Glutamatergic neuron (in vitro differentiated cells): ENCODE data around the gene TGM2. TPM values are rescaled to one million over a fixed set of nuclear protein-coding genes. Genes with fewer than 3 reads are reported as not detected.

Experiments used
- DNase-seq: peaks from one replicate; pipeline ENCODE4 v3.0.0; 2022
- H3K27ac Mint-ChIP-seq: one replicate; pipeline ENCODE4 v1.8.0; 2020; ENCODE audit warnings: mild to moderate bottlenecking, mixed read lengths, inconsistent platforms; ENCODE audit not compliant: unreplicated experiment
- H3K27me3 Mint-ChIP-seq: one replicate; pipeline ENCODE4 v1.8.0; 2020; ENCODE audit warnings: mild to moderate bottlenecking, moderate library complexity, mixed read lengths, inconsistent platforms; ENCODE audit not compliant: unreplicated experiment
- H3K36me3 Mint-ChIP-seq: one replicate; pipeline ENCODE4 v1.8.0; 2020; ENCODE audit warnings: mild to moderate bottlenecking, mixed read lengths, inconsistent platforms; ENCODE audit not compliant: unreplicated experiment
- H3K4me1 Mint-ChIP-seq: one replicate; pipeline ENCODE4 v1.8.0; 2020; ENCODE audit warnings: mild to moderate bottlenecking, low read depth, mixed read lengths, inconsistent platforms; ENCODE audit not compliant: unreplicated experiment
- H3K4me3 Mint-ChIP-seq: one replicate; pipeline ENCODE4 v1.8.0; 2020; ENCODE audit warnings: mild to moderate bottlenecking, mixed read lengths, inconsistent platforms; ENCODE audit not compliant: unreplicated experiment
- H3K9me3 Mint-ChIP-seq: one replicate; pipeline ENCODE4 v1.8.0; 2020; ENCODE audit warnings: mild to moderate bottlenecking, moderate library complexity, mixed read lengths, inconsistent platforms; ENCODE audit not compliant: unreplicated experiment
- CTCF ChIP-seq: fragments of 200-600 bp; sonication (generic); IDR thresholded peaks from one replicate; pipeline ENCODE4 v1.5.0; 2021; ENCODE audit not compliant: partially characterized antibody, unreplicated experiment
- total RNA-seq: library from RNA; stranded (reverse); fragmentation: NEBNext Ultra II Directional; extraction: Animal tissue kit (Norgen Biotek cat#: 25700); gene quantifications from one replicate; pipeline ENCODE4 v1.2.1, GENCODE V29; 2021; ENCODE audit not compliant: unreplicated experiment

The TGM2 gene
- total RNA-seq, 1 donor from 2014 or later, result not detected

- no peak for TF ChIP-seq CTCF
- peaks cover 7% of the 10 kb centered on the region for H3K27me3 Mint-ChIP-seq
- no peak overlapping the region for H3K4me3 Mint-ChIP-seq
- no peaks in the 10 kb centered on the region for H3K36me3 Mint-ChIP-seq
- H3K27ac Mint-ChIP-seq, result no peak overlapping the region
- H3K9me3 Mint-ChIP-seq, result no peaks in the 10 kb centered on the region
- peaks cover 11% of the 10 kb centered on the region for H3K4me1 Mint-ChIP-seq
- DNase-seq, result no peak
These were observed 2.3 kb upstream of the TGM2 start for GRCh38 chr20:38167328-38167850.

GRCh38 chr20:38166703-38167233 lies 1.7 kb upstream of the TGM2 start:
- peaks cover 2% of the 10 kb centered on the region for H3K9me3 Mint-ChIP-seq
- H3K27ac Mint-ChIP-seq, result no peak overlapping the region
- peaks cover 10% of the 10 kb centered on the region for H3K4me1 Mint-ChIP-seq
- TF ChIP-seq CTCF, result no peak
- no peaks in the 10 kb centered on the region for H3K36me3 Mint-ChIP-seq
- DNase-seq, result no peak
- peaks cover 7% of the 10 kb centered on the region for H3K27me3 Mint-ChIP-seq
- H3K4me3 Mint-ChIP-seq, result no peak overlapping the region

- Mint-ChIP-seq H3K4me3 (no peak overlapping the region), H3K27ac (peak overlapping the region; percentile 2), H3K36me3 (no peaks in the 10 kb centered on the region), H3K4me1 (peaks cover 5% of the 10 kb centered on the region), H3K27me3 (peaks cover 7% of the 10 kb centered on the region), H3K9me3 (peaks cover 2% of the 10 kb centered on the region)
- no peak for DNase-seq
- no peak for TF ChIP-seq CTCF
These were observed 1.1 kb upstream of the TGM2 start for GRCh38 chr20:38165966-38166702.

- Mint-ChIP-seq H3K4me1 (no peaks in the 10 kb centered on the region), H3K27me3 (peaks cover 7% of the 10 kb centered on the region), H3K4me3 (no peak overlapping the region), H3K9me3 (peaks cover 2% of the 10 kb centered on the region), H3K36me3 (no peaks in the 10 kb centered on the region), H3K27ac (no peak overlapping the region)
- no peak for TF ChIP-seq CTCF
- no peak for DNase-seq
These were observed 414 bp downstream of the TGM2 start for GRCh38 chr20:38164624-38165088.

GRCh38 chr20:38164069-38164468 lies 1.0 kb downstream of the TGM2 start:
- Mint-ChIP-seq H3K36me3 (no peaks in the 10 kb centered on the region), H3K4me3 (no peak overlapping the region), H3K27me3 (peaks cover 7% of the 10 kb centered on the region), H3K4me1 (peaks cover 3% of the 10 kb centered on the region), H3K9me3 (peaks cover 2% of the 10 kb centered on the region), H3K27ac (no peak overlapping the region)
- no peak for TF ChIP-seq CTCF
- no peak for DNase-seq
